ENCODE measurements around the gene INTS1.

The INTS1 gene

DNA sequence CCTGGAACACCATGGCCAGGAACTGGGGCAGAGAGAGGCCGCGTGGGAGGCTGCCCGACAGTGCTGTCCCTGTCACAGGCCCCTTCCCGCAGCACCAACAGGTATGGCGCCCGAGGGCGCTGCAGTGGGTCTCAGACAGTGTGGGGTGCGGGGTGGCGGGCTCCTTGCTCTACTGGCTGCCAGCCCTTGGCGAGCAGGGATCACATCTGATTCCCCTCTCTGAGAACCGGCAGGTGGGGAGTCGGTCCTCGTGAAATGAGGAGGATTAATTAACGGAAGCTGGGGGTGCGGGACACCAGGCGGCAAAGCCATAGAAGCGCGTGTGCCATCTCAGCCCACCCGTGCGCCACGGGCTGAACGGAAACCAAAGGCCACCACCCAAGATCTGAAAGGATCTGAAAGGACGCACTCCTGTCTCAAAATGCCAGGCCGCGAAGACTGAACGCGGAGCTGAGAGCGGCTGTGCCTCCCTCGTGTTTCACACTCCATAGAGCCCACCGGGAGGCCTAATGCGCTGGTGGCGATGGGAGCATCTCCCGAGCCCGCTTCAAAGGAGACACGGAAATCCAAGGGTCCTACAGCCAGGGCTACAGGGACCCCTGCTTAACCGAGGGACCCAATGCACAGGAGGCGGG, 6.8 kb downstream of the INTS1 start:
- Histone ChIP-seq H2BK5ac (ENCODE audit: low read depth, low read length, poor library complexity, severe bottlenecking) (no peak overlapping the region), H4K8ac (ENCODE audit: low read length) (no peak overlapping the region), H3K4ac (ENCODE audit: low read depth in 1 of 2, low read length in 2 of 2) (no peak overlapping the region), H3K9ac (ENCODE audit: low read length) (no peak overlapping the region), H3K4me2 (ENCODE audit: low read length, poor library complexity, severe bottlenecking) (no peak overlapping the region), H3K36me3 (ENCODE audit: control insufficient read depth in 1 of 2, insufficient read depth in 2 of 2, low read depth in 1 of 2, low read length in 2 of 2) (peaks cover 52 to 98% of the 10 kb centered on the region in 2 experiments), H2AK5ac (ENCODE audit: low read length, severe bottlenecking) (no peak overlapping the region), H3K27ac (ENCODE audit: low read length, poor library complexity, severe bottlenecking) (no peak overlapping the region), H3K4me3 (ENCODE audit: insufficient read depth in 1 of 2, low read depth in 1 of 2, low read length in 2 of 2) (no peak overlapping the region), H3K14ac (ENCODE audit: low read length in 2 of 2) (no peak overlapping the region), H2BK12ac (ENCODE audit: low read length in 2 of 2) (no peak overlapping the region), H3K9me3 (ENCODE audit: control insufficient read depth, low read length) (no peaks in the 10 kb centered on the region), H3K79me1 (replicated peaks; ENCODE audit: low read length, poor library complexity, severe bottlenecking) (peaks cover 26% of the 10 kb centered on the region), H4K91ac (ENCODE audit: low read length) (no peak overlapping the region), H3K23ac (ENCODE audit: low read length in 2 of 2) (no peak overlapping the region), H3K4me1 (ENCODE audit: control insufficient read depth, insufficient read depth, low read depth, low read length) (peaks cover 3% of the 10 kb centered on the region), H2BK120ac (ENCODE audit: low read depth, low read length) (no peak overlapping the region), H3K27me3 (ENCODE audit: control insufficient read depth in 1 of 2, insufficient read depth in 1 of 2, low read length in 2 of 2) (no peaks in the 10 kb centered on the region), H2BK15ac (ENCODE audit: low read depth, poor library complexity, severe bottlenecking) (no peak overlapping the region), H3K18ac (ENCODE audit: low read depth in 1 of 2, low read length in 2 of 2) (no peak overlapping the region), H2AFZ (ENCODE audit: low read depth, low read length) (no peak overlapping the region)
- WGBS, result 95% methylated on average over 37 of the region's 37 CpGs
- no peak for DNase-seq

DNA sequence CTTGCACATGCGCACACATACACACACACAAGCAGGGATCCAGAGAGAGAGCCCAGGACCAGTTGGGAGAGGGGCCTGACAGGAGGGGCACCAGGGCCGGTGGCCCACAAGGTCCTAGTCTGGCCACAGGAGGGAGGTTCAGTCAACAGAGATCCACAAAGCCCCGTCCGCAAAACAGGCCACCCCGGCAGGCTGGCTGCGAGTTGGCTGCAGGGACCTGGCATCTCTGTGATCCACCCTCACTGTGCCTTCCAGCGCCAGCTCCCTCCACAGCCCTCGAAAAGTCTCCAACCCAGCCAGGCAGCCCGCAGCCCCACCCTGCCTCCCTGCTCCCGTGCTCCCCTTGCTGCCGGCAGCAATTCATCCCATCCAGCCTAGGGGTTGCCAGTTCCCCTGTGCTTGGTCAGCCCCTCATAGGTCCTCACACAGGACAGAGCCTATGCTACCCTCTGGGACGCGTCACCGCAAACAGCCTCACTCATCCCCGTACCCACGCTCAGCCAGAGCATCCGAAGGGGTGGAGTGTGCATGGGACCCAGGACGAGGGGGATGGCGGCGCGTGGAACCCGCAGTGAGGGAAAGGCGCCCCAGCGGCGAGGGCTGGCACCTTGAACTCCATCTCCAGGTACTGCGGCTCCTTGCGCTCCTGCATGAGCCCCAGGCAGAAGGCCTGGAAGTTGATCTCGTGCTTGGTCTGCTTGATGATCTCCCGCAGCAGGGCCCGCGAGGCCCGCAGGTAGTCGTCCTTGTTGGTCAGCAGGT, 7.5 kb downstream of the INTS1 start:
- DNase-seq, result no peak
- Histone ChIP-seq H3K4me2 (ENCODE audit: low read length, poor library complexity, severe bottlenecking) (no peak overlapping the region), H3K27ac (ENCODE audit: low read length, poor library complexity, severe bottlenecking) (no peak overlapping the region), H2BK15ac (ENCODE audit: low read depth, poor library complexity, severe bottlenecking) (no peak overlapping the region), H3K18ac (ENCODE audit: low read depth in 1 of 2, low read length in 2 of 2) (no peak overlapping the region), H3K36me3 (ENCODE audit: control insufficient read depth in 1 of 2, insufficient read depth in 2 of 2, low read depth in 1 of 2, low read length in 2 of 2) (peaks cover 54 to 98% of the 10 kb centered on the region in 2 experiments), H3K79me1 (replicated peaks; ENCODE audit: low read length, poor library complexity, severe bottlenecking) (peaks cover 22% of the 10 kb centered on the region), H3K23ac (ENCODE audit: low read length in 2 of 2) (no peak overlapping the region), H2BK12ac (ENCODE audit: low read length in 2 of 2) (no peak overlapping the region), H3K27me3 (ENCODE audit: control insufficient read depth in 1 of 2, insufficient read depth in 1 of 2, low read length in 2 of 2) (no peaks in the 10 kb centered on the region), H2AFZ (ENCODE audit: low read depth, low read length) (no peak overlapping the region), H2AK5ac (ENCODE audit: low read length, severe bottlenecking) (no peak overlapping the region), H3K9me3 (ENCODE audit: control insufficient read depth, low read length) (no peaks in the 10 kb centered on the region), H3K14ac (ENCODE audit: low read length in 2 of 2) (no peak overlapping the region), H3K4me1 (ENCODE audit: control insufficient read depth, insufficient read depth, low read depth, low read length) (peaks cover 2% of the 10 kb centered on the region), H3K9ac (ENCODE audit: low read length) (no peak overlapping the region), H3K4ac (ENCODE audit: low read depth in 1 of 2, low read length in 2 of 2) (no peak overlapping the region), H2BK120ac (ENCODE audit: low read depth, low read length) (no peak overlapping the region), H3K4me3 (ENCODE audit: insufficient read depth in 1 of 2, low read depth in 1 of 2, low read length in 2 of 2) (no peak overlapping the region), H4K91ac (ENCODE audit: low read length) (no peak overlapping the region), H2BK5ac (ENCODE audit: low read depth, low read length, poor library complexity, severe bottlenecking) (no peak overlapping the region), H4K8ac (ENCODE audit: low read length) (no peak overlapping the region)
- WGBS, result 95% methylated on average over 33 of the region's 33 CpGs

DNA sequence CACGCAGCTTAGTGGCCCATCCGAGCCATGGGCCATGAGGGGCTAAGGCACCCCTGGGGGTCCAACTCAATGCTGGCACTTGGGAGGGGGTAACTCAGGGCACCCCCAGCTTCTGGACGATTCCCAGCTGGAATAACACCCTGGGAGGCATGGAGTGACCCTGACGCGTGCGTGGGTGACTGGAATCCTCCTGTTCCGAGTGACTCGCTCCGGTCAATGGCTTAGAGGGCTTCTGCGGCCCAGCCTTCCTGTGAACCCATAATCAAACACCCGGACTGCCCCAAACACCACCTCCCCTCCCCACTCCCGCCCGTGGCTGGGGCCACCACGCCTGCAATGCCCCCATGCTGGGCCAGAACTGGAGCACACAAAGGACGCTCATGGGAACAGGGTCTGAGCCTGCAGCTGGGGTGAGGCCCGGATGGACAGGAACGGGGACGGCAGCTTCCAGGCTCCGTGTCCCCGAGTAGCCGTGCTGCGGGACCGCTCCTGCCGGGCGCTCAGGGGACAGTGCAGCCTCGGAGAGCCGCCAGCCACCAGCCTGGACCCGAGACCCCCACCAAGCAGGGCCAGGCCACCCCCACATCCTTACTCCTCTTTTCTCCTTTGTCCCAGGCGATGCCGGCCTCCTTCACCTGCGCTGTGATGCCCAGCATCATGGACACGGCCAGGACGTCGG, 8.5 kb downstream of the INTS1 start:
- H2BK15ac ChIP-seq (ENCODE audit: low read depth, poor library complexity, severe bottlenecking), result no peak overlapping the region
- H2AK5ac ChIP-seq (ENCODE audit: low read length, severe bottlenecking), result no peak overlapping the region
- no peak overlapping the region for H2BK5ac ChIP-seq (ENCODE audit: low read depth, low read length, poor library complexity, severe bottlenecking)
- no peak overlapping the region for H3K4ac ChIP-seq (ENCODE audit: low read depth in 1 of 2, low read length in 2 of 2)
- no peak overlapping the region for H4K91ac ChIP-seq (ENCODE audit: low read length)
- H3K9me3 ChIP-seq (ENCODE audit: control insufficient read depth, low read length), result no peaks in the 10 kb centered on the region
- peaks cover 23% of the 10 kb centered on the region for H3K79me1 ChIP-seq (replicated peaks; ENCODE audit: low read length, poor library complexity, severe bottlenecking)
- H3K36me3 ChIP-seq (ENCODE audit: control insufficient read depth in 1 of 2, insufficient read depth in 2 of 2, low read depth in 1 of 2, low read length in 2 of 2), result peaks cover 56 to 98% of the 10 kb centered on the region in 2 experiments
- H3K27me3 ChIP-seq (ENCODE audit: control insufficient read depth in 1 of 2, insufficient read depth in 1 of 2, low read length in 2 of 2), result no peaks in the 10 kb centered on the region
- no peak overlapping the region for H2AFZ ChIP-seq (ENCODE audit: low read depth, low read length)
- H2BK12ac ChIP-seq (ENCODE audit: low read length in 2 of 2), result no peak overlapping the region
- WGBS, result 94% methylated on average over 34 of the region's 34 CpGs
- H3K4me3 ChIP-seq (ENCODE audit: insufficient read depth in 1 of 2, low read depth in 1 of 2, low read length in 2 of 2), result no peak overlapping the region
- DNase-seq, result no peak
- no peak overlapping the region for H3K14ac ChIP-seq (ENCODE audit: low read length in 2 of 2)
- H3K18ac ChIP-seq (ENCODE audit: low read depth in 1 of 2, low read length in 2 of 2), result no peak overlapping the region
- no peak overlapping the region for H3K23ac ChIP-seq (ENCODE audit: low read length in 2 of 2)
- no peak overlapping the region for H2BK120ac ChIP-seq (ENCODE audit: low read depth, low read length)
- H3K9ac ChIP-seq (ENCODE audit: low read length), result no peak overlapping the region
- no peak overlapping the region for H4K8ac ChIP-seq (ENCODE audit: low read length)
- H3K27ac ChIP-seq (ENCODE audit: low read length, poor library complexity, severe bottlenecking), result no peak overlapping the region
- H3K4me2 ChIP-seq (ENCODE audit: low read length, poor library complexity, severe bottlenecking), result no peak overlapping the region
- H3K4me1 ChIP-seq (ENCODE audit: control insufficient read depth, insufficient read depth, low read depth, low read length), result no peaks in the 10 kb centered on the region

DNA sequence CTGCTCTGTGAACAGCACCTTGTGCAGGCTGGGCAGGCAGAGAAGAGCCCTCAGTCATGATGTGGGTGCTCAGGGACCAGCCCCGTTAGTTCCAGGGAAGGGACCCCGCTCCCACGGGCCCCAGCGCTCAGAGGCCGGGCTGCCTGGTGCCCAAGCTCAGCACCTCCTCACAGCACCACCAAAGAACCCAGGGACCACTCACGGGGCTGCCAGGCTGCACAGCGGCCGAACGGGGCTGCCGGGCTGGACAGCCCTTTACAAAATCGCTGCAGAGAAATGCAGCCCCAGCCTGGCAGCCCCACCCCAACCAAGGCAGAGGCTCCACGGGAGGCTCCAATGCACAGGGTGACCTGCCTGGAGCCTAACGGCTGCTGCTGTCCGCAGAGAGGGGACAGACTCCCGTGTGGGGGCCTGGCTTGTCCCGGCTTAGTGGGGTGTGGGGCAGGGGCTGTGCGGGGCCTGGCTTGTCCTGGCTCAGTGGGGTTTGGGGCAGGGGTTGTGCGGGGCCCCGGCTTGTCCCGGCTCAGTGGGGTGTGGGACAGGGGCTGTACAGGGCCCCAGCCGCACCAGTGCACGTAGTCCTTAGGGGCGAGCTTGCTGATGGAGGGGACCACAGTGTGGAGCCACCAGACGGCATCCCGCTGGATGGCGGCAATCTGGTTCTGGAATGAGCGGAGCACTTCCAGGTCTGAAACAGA, 9.2 kb downstream of the INTS1 start:
- peaks cover 58 to 98% of the 10 kb centered on the region in 2 experiments for H3K36me3 ChIP-seq (ENCODE audit: control insufficient read depth in 1 of 2, insufficient read depth in 2 of 2, low read depth in 1 of 2, low read length in 2 of 2)
- no peaks in the 10 kb centered on the region for H3K9me3 ChIP-seq (ENCODE audit: control insufficient read depth, low read length)
- H2BK5ac ChIP-seq (ENCODE audit: low read depth, low read length, poor library complexity, severe bottlenecking), result no peak overlapping the region
- no peak overlapping the region for H2AFZ ChIP-seq (ENCODE audit: low read depth, low read length)
- 96% methylated on average over 27 of the region's 27 CpGs for WGBS
- H3K4me1 ChIP-seq (ENCODE audit: control insufficient read depth, insufficient read depth, low read depth, low read length), result no peaks in the 10 kb centered on the region
- no peak overlapping the region for H3K4ac ChIP-seq (ENCODE audit: low read depth in 1 of 2, low read length in 2 of 2)
- no peak overlapping the region for H3K27ac ChIP-seq (ENCODE audit: low read length, poor library complexity, severe bottlenecking)
- H3K23ac ChIP-seq (ENCODE audit: low read length in 2 of 2), result no peak overlapping the region
- H4K91ac ChIP-seq (ENCODE audit: low read length), result no peak overlapping the region
- H3K27me3 ChIP-seq (ENCODE audit: control insufficient read depth in 1 of 2, insufficient read depth in 1 of 2, low read length in 2 of 2), result no peaks in the 10 kb centered on the region
- H3K14ac ChIP-seq (ENCODE audit: low read length in 2 of 2), result no peak overlapping the region
- no peak overlapping the region for H3K4me3 ChIP-seq (ENCODE audit: insufficient read depth in 1 of 2, low read depth in 1 of 2, low read length in 2 of 2)
- no peak overlapping the region for H3K4me2 ChIP-seq (ENCODE audit: low read length, poor library complexity, severe bottlenecking)
- H4K8ac ChIP-seq (ENCODE audit: low read length), result no peak overlapping the region
- no peak for DNase-seq
- peaks cover 21% of the 10 kb centered on the region for H3K79me1 ChIP-seq (replicated peaks; ENCODE audit: low read length, poor library complexity, severe bottlenecking)
- no peak overlapping the region for H2AK5ac ChIP-seq (ENCODE audit: low read length, severe bottlenecking)
- no peak overlapping the region for H3K18ac ChIP-seq (ENCODE audit: low read depth in 1 of 2, low read length in 2 of 2)
- no peak overlapping the region for H2BK12ac ChIP-seq (ENCODE audit: low read length in 2 of 2)
- H2BK120ac ChIP-seq (ENCODE audit: low read depth, low read length), result no peak overlapping the region
- H3K9ac ChIP-seq (ENCODE audit: low read length), result no peak overlapping the region
- H2BK15ac ChIP-seq (ENCODE audit: low read depth, poor library complexity, severe bottlenecking), result no peak overlapping the region

Data from mesenchymal stem cell (in vitro differentiated cells and primary cell).